Measurements from ENCODE around the gene PRKACA. TPM values are rescaled to one million over a fixed set of nuclear protein-coding genes. Genes with fewer than 3 reads are reported as not detected.
A peak's percentile ranks its signal among the peaks of the same experiment; 100 is the strongest.

The PRKACA gene
- total and polyA plus RNA-seq, 9 donors, result 33.3 to 280 (median 201) TPM

GRCh38 chr19:14081797-14082674 lies 35.5 kb downstream of the PRKACA start:
- peak in 2 of 5 donors; percentile 64 to 73 for DNase-seq
- TF ChIP-seq EP300 (IDR thresholded peaks at IDR 0.05) (no peak), POLR2A (IDR thresholded peaks at IDR 0.05) (no peak)
- TF ChIP-seq, protein P1, sequence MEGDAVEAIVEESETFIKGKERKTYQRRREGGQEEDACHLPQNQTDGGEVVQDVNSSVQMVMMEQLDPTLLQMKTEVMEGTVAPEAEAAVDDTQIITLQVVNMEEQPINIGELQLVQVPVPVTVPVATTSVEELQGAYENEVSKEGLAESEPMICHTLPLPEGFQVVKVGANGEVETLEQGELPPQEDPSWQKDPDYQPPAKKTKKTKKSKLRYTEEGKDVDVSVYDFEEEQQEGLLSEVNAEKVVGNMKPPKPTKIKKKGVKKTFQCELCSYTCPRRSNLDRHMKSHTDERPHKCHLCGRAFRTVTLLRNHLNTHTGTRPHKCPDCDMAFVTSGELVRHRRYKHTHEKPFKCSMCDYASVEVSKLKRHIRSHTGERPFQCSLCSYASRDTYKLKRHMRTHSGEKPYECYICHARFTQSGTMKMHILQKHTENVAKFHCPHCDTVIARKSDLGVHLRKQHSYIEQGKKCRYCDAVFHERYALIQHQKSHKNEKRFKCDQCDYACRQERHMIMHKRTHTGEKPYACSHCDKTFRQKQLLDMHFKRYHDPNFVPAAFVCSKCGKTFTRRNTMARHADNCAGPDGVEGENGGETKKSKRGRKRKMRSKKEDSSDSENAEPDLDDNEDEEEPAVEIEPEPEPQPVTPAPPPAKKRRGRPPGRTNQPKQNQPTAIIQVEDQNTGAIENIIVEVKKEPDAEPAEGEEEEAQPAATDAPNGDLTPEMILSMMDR (IDR thresholded peaks at IDR 0.05), result no peak
- no peaks in the 10 kb centered on the region for H3K27me3 ChIP-seq
- peak overlapping the region; percentile 63 to 83 for H3K27ac ChIP-seq
- peak overlapping the region; percentile 69 for H3K4me3 ChIP-seq
- H3K4me1 ChIP-seq (ENCODE audit: insufficient read depth), result peaks cover 5% of the 10 kb centered on the region
- intact Hi-C loops (cut with DNase I), result loop anchor here in 2 of 4 donors (5.0 to 10.0 kb wide), 3 partner anchors 35 to 317 kb away; partner anchors contain the start of genes ASF1B (in 1 of the 2), MRI1 (in 1 of the 2) and PRKACA (in 1 of the 2)
- no peaks in the 10 kb centered on the region for H3K36me3 ChIP-seq
- H3K9me3 ChIP-seq, result no peaks in the 10 kb centered on the region
- 15 to 28% (median 20%) methylated on average over 17 to 24 of the region's 24 CpGs for WGBS, 3 donors

DNA sequence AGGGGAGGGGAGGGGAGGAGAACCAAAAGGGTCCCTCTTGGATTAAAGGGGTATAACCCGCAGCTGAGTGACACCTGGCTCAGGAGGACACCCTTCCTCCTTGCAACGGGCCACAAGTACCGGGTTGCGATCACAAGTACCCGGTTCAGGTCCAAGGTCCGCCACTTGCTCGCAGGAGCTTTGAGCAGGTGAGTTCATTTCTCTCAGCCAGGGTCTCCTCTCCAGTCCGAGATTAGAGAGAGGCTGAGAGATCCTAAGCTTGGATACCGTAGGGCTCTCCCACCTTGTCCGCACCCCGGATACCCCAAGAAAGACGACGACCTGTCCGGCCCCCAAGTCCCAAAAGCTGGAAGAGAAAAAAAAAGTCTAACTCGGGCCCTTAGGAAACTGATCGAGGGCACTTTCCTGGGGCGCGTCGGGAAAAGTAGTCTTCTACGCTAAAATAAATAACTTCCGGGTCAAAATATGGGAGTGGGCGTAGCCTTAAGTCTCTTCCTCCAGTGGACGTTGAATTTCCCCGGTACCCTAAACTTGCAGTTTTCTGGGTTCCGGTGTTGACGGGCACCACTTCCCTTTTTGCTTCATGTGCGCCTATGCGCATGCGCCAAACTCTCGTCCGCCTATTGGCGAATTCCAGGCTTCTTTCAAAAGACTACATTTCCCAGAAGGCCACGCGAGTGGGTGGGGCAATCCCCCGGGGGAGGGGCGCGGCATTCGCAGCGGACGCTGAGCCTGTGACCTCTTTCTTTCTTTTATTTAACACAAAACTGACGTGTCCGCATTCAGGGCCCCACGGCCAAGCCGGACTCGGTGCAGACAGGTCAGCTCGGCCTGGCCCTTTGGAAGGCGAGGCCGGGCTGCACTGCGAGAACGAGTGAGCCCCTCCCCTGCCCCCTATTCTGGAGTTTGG lies 36.4 kb downstream of the PRKACA start:
- TF ChIP-seq POLR2A (IDR thresholded peaks at IDR 0.05) (peak; percentile 69), EP300 (IDR thresholded peaks at IDR 0.05) (peak; percentile 64)
- TF ChIP-seq, protein P1 (IDR thresholded peaks at IDR 0.05), result no peak
- H3K27me3 ChIP-seq, result no peaks in the 10 kb centered on the region
- peak; percentile 99 to 100 (median 100) for DNase-seq
- WGBS, 3 donors, result 0 to 1% (median 0%) methylated on average over 50 of the region's 50 CpGs
- H3K27ac ChIP-seq, result peak overlapping the region; percentile 63 to 83
- H3K4me3 ChIP-seq, result peak overlapping the region; percentile 69
- peaks cover 5% of the 10 kb centered on the region for H3K4me1 ChIP-seq (ENCODE audit: insufficient read depth)
- no peaks in the 10 kb centered on the region for H3K36me3 ChIP-seq
- H3K9me3 ChIP-seq, result no peaks in the 10 kb centered on the region
- intact Hi-C loops (cut with DNase I), result loop anchor here in 2 of 4 donors (5.0 to 10.0 kb wide), 3 partner anchors 36 to 316 kb away; partner anchors contain the start of genes ASF1B (in 1 of the 2), MRI1 (in 1 of the 2) and PRKACA (in 1 of the 2)

DNA sequence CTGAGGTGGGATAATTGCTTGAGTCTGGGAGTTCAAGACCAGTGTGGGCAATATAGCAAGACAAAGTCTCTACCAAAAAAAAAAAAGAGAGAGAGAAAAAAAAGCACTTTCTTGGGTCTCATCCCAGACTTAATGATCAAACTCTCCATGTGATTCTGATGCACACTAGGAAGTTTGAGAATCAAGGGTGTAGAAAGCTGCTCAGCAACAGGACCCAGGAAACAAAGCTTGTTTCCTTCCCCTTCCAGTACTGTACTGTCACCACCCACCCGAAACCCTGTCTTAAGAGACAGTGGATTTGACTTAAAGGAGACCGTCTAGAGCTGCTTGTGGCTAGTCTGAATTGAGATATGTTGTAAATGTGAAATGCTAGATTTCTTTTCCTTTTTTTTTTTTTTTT lies 39.2 kb downstream of the PRKACA start:
- TF ChIP-seq POLR2A (IDR thresholded peaks at IDR 0.05) (no peak), EP300 (IDR thresholded peaks at IDR 0.05) (no peak)
- TF ChIP-seq, protein P1 (IDR thresholded peaks at IDR 0.05), result no peak
- intact Hi-C loops (cut with DNase I), result loop anchor here in 2 of 4 donors (10.0 kb wide), 2 partner anchors 484 to 804 kb away; no protein-coding TSS in a partner anchor
- no peaks in the 10 kb centered on the region for H3K9me3 ChIP-seq
- no peak for DNase-seq
- H3K27ac ChIP-seq, result no peak overlapping the region
- H3K4me1 ChIP-seq (ENCODE audit: insufficient read depth), result peaks cover 8% of the 10 kb centered on the region
- no peaks in the 10 kb centered on the region for H3K27me3 ChIP-seq
- no peak overlapping the region for H3K4me3 ChIP-seq
- 71 to 75% (median 73%) methylated on average over 2 of the region's 2 CpGs for WGBS, 3 donors
- H3K36me3 ChIP-seq, result no peaks in the 10 kb centered on the region
